ENCODE results near the gene RHOB.

The RHOB gene

GRCh38 chr2:20494241-20494640 is 47.4 kb downstream of the RHOB start:
- Histone ChIP-seq H3K27me3 (ENCODE audit: control insufficient read depth in 1 of 2, insufficient read depth in 2 of 2, low read length in 2 of 2) (no peaks in the 10 kb centered on the region), H3K9me3 (ENCODE audit: low read length) (no peaks in the 10 kb centered on the region), H3K9ac (ENCODE audit: low read length) (no peak overlapping the region), H3K4me1 (ENCODE audit: insufficient read depth, low read length) (peaks cover 24% of the 10 kb centered on the region), H3K36me3 (ENCODE audit: insufficient read depth, low read length) (no peaks in the 10 kb centered on the region), H3K4me3 (ENCODE audit: low read depth in 1 of 2, low read length in 2 of 2) (no peak overlapping the region), H3K27ac (ENCODE audit: low read depth, low read length) (no peak overlapping the region)

DNA sequence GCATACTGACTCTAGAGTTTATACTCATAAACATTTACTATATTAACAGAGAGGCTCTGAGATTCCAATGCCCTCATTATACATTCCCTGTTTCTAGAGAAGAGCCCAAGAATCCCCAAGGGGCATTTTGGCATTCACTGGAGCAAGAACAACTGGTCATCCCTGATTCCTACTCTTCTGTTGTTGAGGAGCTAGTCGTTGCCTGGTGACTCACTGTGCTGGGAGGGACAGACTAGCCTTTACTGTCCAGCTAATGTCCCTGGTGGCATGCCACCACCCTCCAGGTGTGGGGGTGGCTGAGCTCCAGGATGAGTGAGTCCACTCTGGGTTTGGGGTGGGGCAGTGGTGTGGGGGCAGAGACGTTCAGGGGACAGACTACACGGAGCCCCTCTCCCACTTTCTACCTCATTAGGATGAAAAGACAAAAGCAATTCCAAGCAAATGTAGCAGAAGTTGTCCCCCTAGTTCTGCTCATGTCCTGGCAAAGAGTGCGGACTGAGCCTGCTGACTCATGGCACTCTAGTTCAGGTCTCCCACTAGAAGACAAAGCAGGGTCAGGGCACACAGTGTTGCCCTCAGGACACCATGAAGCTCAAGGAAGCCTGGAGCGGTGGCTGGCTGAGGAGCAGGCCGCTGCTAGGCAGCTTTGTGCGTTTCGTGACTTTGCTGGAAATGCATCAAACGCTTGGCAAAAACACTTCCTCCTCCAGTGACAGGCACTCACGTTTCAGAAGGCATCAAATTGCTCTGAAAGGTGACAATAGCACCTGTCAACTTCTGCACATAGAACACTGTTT is 49.4 kb downstream of the RHOB start:
- H3K36me3 ChIP-seq (ENCODE audit: insufficient read depth, low read length): no peaks in the 10 kb centered on the region
- H3K9me3 ChIP-seq (ENCODE audit: low read length): no peaks in the 10 kb centered on the region
- no peaks in the 10 kb centered on the region for H3K27me3 ChIP-seq (ENCODE audit: control insufficient read depth in 1 of 2, insufficient read depth in 2 of 2, low read length in 2 of 2)
- no peak overlapping the region for H3K9ac ChIP-seq (ENCODE audit: low read length)
- no peak overlapping the region for H3K4me3 ChIP-seq (ENCODE audit: low read depth in 1 of 2, low read length in 2 of 2)
- H3K27ac ChIP-seq (ENCODE audit: low read depth, low read length): no peak overlapping the region
- peaks cover 12% of the 10 kb centered on the region for H3K4me1 ChIP-seq (ENCODE audit: insufficient read depth, low read length)

- H3K27me3 ChIP-seq (ENCODE audit: control insufficient read depth in 1 of 2, insufficient read depth in 2 of 2, low read length in 2 of 2): no peaks in the 10 kb centered on the region
- H3K36me3 ChIP-seq (ENCODE audit: insufficient read depth, low read length): no peaks in the 10 kb centered on the region
- H3K9ac ChIP-seq (ENCODE audit: low read length): no peak overlapping the region
- no peak overlapping the region for H3K4me3 ChIP-seq (ENCODE audit: low read depth in 1 of 2, low read length in 2 of 2)
- H3K4me1 ChIP-seq (ENCODE audit: insufficient read depth, low read length): peaks cover 6% of the 10 kb centered on the region
- H3K9me3 ChIP-seq (ENCODE audit: low read length): no peaks in the 10 kb centered on the region
- no peak overlapping the region for H3K27ac ChIP-seq (ENCODE audit: low read depth, low read length)
These were observed 50.1 kb downstream of the RHOB start for GRCh38 chr2:20496942-20497341.
